HuH-7.5 (cell line): ENCODE measurements around the gene MOB3B.
A peak's percentile ranks its signal among the peaks of the same experiment; 100 is the strongest.

Experiments used
- DNase-seq: peaks from one replicate; pipeline ENCODE4 v3.0.0; 2011; ENCODE audit warnings: low spot score

Gene MOB3B

DNA sequence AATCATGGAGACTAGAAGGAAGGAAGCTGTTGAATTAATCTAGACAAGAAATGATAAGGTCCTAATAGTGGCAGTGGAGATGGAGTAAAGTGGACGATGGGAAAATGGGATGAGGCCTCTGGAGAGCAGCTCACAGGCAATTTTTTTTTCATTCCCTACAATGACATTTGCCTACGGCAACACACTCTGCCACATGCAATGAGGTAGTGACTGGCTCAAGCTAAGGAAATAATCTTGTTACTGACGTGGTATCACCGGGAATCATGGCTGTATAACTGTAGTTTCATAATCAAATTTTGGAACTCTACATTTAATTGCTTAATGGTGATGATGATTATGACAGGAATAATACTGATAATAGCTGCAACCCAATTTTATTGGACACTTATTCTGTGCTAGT lies 12.1 kb upstream of the MOB3B start:
- no peak for DNase-seq

DNA sequence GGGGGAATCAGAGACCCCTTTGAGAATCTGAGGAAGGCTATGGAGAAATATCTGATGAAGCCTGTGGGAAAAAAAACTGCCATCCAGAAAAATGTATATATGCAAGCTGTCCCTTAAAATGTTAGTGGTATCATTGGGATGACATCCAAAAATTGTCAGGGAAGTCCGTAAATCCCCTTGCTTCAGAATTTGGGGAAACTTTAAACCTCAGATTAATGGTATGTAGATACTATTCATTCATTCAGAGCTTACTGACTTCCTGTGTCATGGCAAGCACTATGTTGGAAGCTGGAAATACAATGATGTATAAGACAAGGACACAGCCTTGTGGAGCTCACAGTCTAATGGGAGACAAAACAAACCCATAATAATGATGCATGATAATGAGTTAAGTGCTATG lies 10.9 kb upstream of the MOB3B start:
- DNase-seq = no peak

DNA sequence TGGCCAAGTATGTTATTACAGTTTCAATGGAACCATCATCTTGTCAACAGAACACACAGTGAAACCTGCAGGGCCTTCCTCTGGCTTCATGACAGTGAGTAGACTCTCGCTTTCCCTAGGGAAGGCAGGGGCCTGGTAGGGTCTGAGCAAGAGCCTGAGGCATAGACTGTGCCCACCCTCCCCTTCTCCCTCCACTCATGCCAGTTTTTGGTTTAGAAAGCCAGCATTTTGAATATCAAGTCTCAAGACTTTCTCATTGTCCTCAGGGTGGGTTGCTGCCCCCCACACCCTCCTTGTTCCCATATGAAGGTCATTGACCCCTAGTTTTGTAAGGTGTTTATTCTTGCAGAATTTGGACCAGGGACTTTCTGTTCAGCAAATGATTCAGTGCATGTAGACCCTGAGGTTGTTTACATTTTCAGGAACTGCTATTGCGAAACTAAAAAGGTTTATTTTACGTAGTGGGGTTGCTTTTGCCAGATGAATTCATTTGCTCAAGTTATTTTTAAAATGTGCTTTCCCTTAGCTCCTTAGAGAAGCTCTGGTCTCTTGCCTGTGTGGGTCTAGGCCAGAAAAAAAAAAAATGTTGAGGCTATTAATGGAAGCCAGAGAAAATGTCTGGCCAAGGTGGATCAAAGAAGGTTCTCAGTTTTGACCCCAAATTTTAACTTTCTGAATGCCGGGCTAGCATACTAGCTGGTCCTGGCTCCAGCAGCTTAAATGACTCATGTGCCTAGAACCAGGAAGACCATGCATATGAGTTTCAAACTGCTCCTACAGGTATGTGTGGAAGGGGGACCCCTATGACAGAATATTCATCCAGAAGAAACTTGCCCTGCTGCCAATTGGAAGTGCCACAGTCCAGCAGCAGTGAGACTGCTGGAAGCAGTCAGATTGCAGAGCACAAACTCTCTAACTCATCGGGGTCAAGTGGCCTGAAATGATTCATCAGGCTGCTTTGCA lies 10.1 kb upstream of the MOB3B start:
- no peak for DNase-seq

DNA sequence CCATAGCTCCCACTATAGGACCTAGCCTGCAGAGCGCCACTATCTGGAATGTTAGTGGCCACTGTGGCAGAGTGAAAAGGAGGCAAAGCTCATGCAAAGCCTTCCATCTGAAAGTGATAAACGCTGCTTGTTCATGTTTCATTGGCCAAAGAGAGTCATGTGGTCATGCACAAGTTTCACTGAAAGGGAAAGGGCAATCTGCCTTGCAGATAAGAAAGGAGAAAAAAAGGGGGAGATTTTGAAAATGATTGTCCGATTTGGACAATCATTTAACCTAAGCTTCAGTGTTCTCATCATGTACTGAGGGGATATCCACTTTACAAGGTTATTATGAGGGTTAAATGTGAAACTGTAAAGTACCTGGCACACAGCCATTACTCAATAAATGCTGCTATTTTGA lies 9.0 kb upstream of the MOB3B start:
- no peak for DNase-seq

DNA sequence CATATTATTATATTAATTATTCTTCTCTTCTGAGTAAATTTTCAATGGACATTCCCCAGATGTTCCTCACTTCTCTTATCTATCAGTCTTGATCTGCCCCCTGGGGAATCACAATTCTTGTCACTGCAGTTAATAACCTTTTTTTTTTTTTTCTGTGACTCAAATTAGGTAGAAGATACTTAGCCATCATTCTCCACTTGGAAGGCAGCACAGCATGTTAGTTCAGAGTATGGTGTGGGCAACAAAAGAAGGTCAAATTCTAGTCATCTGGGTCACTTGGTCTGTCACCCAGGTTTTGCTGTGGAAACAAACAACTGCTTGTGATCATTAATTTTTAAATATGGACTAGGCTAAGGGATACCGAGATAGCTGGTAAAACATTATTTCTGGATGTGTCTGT lies 8.1 kb upstream of the MOB3B start:
- DNase-seq = no peak

DNA sequence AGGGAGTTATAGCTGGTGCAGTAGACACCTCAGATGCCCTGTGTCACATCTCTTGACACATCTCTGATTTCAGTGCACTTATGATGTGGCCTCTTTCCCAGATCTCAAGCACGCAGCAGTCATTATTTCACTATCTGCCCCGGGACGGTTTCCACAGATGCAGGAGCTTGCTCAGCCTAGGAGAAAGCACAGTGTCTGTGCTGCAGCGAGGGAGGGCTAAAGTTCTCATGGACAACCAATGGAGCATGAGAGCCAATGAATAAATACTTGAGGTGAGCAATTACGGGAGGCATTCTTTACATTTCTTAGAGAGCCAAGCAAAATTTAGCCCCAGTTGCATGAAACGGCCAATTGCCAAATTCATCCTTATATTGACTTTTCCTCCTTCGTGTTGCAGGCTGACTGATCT lies 7.4 kb upstream of the MOB3B start:
- no peak for DNase-seq

DNA sequence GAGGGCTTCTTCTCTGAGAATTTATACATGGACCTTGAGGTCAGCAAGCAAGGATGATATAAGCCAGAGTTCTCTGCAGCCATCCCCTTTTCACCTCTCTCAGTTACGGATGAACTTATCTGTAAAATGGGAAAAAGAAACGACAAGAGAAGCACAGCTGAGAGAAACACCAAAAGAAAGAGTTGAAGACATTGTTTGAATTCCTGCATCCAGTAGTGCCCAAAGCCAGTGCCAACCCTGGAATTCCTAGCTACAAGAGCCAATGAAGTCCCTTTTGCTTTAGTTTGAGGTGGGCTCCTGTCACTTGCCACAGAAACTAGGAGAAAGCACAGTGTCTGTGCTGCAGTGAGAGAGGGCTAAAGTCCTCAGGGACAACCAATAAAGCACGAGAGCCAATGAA lies 6.6 kb upstream of the MOB3B start:
- no peak for DNase-seq

DNA sequence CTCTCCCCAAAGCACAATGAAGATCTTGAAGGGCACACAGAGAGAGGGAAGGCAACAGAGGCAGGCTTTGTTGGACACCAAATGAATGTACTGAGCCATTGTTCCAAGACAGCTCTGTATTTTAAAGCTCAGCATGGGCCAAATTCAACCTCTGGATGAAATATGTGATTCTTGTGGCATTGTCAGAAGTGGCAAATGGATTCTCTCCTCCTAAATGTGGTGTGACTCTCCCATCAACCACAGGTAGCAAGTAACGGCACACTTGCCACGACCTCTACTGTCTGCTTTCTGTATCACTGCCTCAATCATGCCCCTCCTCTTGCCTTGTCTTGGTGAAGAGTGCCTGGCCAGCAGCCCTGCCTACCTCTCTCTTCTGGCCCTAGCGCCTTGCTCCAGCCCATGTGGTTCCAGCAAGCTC lies 6.1 kb upstream of the MOB3B start:
- DNase-seq = no peak

DNA sequence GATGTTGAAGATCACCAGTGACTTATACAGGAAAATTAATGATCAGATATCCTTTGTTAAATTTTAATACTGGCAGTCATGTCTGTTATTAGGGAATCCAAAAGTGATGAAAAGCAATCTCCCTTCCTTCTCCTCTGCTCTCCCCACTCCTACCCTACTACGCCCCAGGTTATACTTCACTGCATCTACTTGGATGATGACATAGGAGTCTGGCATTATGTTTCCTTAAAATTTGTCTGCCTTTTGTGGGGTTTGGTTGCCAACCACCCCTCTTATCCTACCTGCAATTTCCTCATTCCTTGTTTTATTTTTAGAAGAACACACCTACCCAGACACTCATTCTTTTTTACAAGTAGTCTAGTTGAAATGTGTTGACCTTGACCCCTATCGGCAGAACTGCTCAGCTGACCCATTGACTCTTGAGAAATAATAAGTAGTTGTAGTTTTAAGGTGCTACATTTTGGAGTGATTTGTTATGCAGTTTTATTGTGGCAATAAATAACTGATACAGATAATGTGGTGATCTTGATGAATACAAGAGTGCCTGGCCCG lies 5.1 kb upstream of the MOB3B start:
- no peak for DNase-seq

DNA sequence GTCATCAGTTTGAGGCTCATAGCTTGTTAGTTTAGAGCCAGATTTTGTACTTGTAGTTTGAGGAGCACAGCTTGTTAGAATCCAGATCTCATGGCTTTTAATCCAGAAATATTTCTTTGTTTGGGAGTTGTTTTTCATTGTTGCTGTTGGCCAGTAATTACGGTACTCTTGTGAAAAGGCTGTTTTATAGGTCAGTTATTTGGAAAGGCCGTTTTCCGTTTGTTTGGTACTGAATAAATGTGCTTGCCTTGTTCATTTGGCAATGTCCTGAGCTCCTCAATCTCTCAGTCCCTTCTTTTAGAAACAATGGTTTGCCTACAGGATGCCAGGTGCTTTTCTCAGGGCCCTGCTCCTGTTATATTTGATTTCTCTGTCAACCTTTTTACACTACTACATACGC lies 4.5 kb upstream of the MOB3B start:
- no peak for DNase-seq

DNA sequence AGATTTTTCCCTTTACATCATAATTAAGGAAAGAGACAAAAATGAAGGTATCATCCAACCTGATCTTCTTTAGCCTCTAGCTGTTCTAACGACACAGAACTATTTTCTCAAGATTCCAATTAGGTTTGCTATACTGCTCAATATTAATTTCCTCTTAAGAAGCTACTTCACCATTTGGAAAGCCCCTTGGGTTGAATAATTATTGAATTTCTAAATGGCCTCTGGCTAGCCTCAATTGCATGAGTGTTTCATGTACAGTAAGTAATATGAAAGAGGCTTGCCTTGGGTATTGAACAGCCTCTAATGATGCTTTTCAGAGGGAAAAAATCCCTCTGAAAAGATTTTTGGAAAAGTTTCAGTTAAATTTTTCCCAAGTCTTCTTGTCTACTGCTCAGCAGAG lies 3.7 kb upstream of the MOB3B start:
- no peak for DNase-seq

DNA sequence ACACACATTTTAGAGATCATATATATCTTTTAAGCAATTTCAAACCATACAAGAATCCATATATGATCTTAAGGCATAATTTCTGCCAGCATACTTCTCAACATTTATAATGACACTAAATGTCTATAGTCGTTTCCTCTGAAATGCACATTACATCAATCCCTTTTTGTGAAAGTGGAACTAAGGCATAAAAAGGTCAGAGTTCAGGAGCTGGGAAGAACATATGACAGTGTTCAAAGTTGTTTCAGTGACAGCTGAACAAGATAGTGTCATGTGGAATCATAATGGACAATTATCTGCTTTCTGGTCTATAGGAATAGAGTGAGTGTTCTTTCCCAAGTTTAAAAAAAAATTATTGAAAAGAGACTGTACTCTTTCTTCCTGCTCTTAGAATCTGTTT lies 2.4 kb upstream of the MOB3B start:
- DNase-seq = no peak

DNA sequence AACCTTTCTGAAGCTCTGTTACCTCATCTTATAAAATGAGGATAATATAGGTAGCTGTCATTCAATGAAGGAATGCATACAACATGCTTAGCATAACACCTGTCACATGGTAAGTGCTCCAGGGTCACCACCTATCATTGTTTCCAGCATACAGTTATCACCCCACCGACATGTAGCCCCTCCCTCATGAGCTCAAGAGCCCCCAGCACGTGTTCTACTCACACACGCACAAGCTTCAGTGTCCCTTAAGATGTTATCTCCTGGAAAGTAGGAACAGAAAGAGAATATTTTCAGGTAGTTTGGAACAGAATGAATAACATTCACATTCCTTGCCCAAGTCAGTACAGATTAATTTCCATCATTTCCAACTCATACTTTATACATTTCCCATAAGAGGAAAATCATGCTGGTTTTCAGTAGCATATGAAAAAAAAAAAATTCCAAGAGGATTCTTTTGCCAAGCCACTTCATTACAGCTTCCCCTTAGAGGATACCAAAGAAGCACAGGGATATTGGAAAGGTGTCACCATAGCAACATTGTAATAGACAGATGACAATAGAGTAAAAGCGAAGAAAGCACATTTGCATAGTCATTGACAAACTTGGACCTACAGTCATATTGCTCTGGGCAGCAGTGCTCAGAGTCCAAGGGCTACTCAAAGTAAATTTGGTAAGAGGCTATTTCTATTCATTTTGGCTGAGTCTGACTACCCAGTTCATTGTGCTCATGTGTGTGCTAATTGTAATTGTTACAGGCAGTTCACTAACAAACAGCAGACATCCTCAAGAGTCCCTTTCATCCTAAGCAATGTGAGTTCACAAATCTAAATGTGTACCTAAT lies 1.5 kb upstream of the MOB3B start:
- DNase-seq = no peak

DNA sequence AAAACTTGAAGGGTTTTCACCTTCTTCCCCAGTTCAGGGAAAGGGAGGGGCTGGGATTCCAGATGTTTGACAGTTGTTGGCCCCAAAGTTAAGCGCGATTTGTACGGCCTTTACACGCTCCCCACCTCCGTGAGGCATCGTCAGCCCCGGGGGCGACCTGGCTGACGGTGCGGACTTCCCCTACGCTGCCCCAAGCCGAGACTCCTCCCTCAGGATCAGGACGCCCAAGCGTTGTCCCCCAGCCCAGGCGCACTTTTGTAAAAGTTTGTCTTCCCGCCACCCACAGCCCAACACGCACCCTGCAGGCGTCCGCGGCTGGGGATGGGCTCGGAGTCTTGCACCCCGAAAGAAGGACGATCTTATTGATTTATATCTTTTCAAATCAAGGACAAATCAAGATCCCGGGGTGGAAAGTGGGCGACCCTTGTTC lies 713 bp downstream of the MOB3B start:
- DNase-seq = peak; percentile 25

DNA sequence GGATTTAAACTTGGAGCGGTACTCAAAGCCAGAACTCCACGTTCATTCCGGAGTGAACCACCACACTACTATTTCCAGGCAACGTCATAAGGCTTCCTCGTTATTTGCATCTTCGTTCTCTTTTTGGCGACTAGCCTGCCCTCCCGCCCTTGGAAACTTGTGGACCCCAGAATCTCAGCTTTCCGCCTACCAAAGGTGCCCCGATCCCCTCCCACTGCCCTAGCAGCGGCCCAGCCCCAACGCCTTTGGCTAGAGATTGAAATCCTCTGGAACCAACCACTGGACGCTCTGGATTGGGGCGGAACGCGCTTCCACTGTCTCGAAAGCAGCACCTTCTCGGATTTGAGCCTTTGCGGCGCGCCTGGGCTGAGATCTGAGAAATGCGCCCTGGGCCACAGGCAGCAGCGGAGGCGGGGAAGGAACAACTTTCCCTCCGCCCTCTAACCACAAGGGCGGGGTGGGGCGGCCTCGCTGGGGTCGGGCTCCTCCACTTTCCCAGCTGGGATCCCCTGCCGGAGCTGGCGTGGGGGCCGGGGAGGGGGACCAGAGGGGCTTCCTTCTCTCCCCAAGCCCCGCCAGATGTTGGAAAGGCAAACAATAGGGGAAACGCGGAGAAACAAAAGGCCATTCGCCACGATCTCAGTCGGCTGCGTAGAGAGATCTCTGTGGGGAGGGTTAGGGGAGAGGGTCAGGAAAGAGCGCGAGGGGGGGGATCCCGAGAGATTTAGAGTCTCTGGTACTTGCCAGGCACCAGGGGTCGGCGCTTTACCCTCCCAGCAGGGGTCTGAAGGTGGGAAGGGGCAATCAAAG lies 1.3 kb downstream of the MOB3B start:
- DNase-seq = no peak

DNA sequence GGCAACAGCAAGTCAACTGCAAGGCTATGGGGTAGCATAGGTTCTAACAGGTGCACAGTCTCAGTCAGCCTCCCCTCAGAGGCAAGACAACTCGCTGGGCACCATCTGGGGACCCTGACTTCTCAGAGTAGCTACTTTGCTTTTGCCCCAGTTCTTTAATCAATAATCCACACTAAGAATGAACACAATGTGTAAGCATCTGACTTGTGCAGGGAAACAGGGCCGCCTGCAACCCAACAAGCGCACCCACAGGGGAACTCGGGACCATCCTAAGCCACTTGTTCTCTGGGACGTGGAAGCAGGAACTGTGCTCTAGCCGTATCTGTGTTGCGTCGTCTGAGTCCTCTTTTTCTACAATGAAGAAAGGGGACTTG lies 1.9 kb downstream of the MOB3B start:
- no peak for DNase-seq

DNA sequence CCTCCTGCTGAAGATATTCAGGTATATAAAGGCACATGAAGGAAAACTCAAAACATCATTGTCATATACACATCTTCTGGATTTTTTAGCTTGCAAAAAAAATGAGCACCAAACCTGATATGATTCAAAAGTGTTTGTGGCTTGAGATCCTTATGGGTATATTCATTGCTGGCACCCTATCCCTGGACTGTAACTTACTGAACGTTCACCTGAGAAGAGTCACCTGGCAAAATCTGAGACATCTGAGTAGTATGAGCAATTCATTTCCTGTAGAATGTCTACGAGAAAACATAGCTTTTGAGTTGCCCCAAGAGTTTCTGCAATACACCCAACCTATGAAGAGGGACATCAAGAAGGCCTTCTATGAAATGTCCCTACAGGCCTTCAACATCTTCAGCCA lies 5.4 kb downstream of the MOB3B start, which contains the start of gene IFNK:
Gene IFNK, plus strand, starts transcription at position 55 of the 400 bp plus-strand sequence. Its CDS starts 47 bp downstream, at position 102.
- no peak for DNase-seq

DNA sequence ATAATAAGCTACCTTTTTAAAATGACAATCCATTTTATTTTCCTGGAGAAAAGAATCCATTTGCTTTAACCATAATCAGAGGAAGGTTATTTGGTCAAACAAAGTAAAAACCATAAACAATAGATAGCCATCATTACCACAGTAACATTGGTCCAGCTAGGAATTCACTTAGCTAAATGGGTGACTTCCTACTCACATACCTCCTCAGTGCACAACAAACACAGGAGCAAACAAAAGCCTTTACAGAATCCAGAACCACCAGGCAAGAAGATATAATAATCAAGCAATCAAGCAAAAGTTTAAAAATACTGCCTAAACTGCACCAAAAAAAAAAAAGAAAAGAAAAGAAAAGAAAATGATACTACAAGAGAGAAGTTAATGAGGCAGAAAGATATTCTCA lies 6.5 kb downstream of the MOB3B start:
- no peak for DNase-seq

DNA sequence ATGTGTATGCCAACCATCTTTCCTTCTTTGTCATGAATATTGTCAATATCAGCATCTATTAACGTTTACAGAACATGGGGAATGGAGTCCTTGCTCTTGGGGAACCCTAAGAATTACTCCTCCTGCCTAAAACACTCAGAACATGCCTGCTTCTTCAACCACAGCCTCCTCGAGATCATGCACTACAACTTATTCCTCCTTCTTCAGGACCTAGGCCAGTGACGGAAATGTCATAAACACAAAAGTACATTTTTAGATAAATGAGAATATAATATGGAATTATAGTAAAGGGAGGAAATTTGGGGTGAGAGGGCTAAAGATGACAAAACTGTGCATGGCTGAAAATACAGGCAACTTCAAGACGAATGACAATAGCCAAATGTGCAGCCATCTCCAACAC lies 8.6 kb downstream of the MOB3B start:
- no peak for DNase-seq

DNA sequence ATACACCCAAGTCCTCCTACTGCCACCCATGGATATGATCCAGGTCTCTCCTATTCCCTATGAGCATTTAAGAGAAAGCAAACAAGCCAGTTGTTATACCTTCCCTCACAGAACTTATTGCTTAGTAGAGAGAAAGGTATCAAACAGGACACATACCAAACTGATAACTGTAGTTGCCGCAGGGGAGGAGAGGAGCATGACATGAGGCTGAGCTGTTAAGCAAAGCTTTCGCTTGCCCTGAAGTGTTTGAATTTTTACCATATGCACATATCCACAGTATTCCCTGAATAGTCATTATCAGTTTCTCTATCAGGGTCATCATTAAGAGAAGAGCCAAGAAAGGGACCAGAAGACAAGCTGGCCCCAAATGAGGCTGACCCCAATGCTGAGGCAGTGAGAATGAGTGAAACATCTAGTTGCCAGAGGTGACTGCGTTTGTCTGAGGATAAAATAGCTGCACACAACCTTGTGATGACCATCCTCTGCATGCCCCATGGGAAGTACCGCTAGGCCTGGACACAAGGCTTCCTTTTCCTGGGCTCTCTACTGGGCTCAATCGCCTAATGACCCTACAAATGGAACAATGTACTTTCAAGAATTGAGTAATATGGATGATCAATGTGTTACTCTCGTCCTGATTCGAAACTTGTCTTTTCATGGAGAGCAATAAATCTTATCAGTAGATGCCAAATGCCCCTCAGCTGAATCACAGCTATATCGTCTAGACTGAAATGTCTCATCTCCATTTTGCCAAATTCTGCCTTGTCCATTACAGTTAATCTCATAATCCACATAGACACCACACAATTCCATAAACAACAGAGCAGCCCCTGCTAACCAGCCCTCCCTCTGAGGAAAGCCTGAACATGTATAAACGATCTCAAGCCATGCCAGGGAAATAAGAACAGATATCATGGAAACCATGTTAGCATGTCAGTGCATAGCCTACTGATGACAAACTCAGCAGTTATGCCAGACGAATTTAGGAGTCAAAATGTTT lies 9.8 kb downstream of the MOB3B start:
- no peak for DNase-seq

DNA sequence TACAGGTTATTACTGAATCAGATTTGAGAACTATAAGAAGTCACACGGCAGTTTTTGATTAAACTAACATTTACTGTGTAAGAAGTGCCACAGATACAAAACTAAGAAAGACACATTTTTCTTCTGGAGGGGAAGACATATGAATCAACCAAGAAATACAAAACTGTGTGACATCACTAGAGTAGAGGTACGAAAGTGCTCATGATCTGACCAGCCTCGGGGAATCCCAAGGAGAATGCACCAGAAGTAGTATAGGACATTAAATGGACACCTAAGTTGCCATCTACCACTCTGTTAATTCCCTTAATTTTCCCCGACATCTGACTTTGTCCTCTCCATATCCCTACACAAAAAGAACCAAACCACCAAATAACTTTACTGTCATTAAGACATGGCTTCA lies 10.8 kb downstream of the MOB3B start:
- no peak for DNase-seq
